ENCODE results near the gene MIDN. TPM values are rescaled to one million over a fixed set of nuclear protein-coding genes. Genes with fewer than 3 reads are reported as not detected.
A peak's percentile ranks its signal among the peaks of the same experiment; 100 is the strongest.

Gene MIDN
- total and polyA plus RNA-seq, 8 donors = 17.0 to 118 (median 33.2) TPM

- Histone ChIP-seq H3K36me3 (peaks cover 18 to 34% (median 26%) of the 10 kb centered on the region in 4 donors), H3K9me3 (no peaks in the 10 kb centered on the region), H3K27me3 (peaks cover under 1 to 31% (median 22%) of the 10 kb centered on the region in 3 donors), H3K4me1 (peaks cover 11 to 56% (median 36%) of the 10 kb centered on the region in 4 donors), H3K4me3 (no peak overlapping the region), H3K27ac (no peak overlapping the region)
- 28 to 33% (median 31%) methylated on average over 10 of the region's 10 CpGs for WGBS, 5 donors
- intact Hi-C loops (cut with DNase I; ENCODE audit: low total_unique reads) = loop anchor here (10.0 kb wide), 1 partner anchor 85 kb away; no protein-coding TSS in a partner anchor
- peak; percentile 87 to 95 for DNase-seq
- no peak for TF ChIP-seq EP300 (IDR thresholded peaks at IDR 0.05)
- TF ChIP-seq POLR2AphosphoS5 (IDR thresholded peaks at IDR 0.05) = peak in 1 of 3 donors; percentile 61
- TF ChIP-seq, protein P1, sequence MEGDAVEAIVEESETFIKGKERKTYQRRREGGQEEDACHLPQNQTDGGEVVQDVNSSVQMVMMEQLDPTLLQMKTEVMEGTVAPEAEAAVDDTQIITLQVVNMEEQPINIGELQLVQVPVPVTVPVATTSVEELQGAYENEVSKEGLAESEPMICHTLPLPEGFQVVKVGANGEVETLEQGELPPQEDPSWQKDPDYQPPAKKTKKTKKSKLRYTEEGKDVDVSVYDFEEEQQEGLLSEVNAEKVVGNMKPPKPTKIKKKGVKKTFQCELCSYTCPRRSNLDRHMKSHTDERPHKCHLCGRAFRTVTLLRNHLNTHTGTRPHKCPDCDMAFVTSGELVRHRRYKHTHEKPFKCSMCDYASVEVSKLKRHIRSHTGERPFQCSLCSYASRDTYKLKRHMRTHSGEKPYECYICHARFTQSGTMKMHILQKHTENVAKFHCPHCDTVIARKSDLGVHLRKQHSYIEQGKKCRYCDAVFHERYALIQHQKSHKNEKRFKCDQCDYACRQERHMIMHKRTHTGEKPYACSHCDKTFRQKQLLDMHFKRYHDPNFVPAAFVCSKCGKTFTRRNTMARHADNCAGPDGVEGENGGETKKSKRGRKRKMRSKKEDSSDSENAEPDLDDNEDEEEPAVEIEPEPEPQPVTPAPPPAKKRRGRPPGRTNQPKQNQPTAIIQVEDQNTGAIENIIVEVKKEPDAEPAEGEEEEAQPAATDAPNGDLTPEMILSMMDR (IDR thresholded peaks at IDR 0.05) = peak in 5 of 7 experiments; percentile 87 to 94 (median 93)
Measured at GRCh38 chr19:1279782-1280341, 31.5 kb downstream of the MIDN start.

GRCh38 chr19:1280636-1281568 lies 32.5 kb downstream of the MIDN start:
- H3K4me1 ChIP-seq = peaks cover 8 to 60% (median 34%) of the 10 kb centered on the region in 4 donors
- intact Hi-C loops (cut with DNase I; ENCODE audit: low total_unique reads) = loop anchor here (10.0 kb wide), 1 partner anchor 84 kb away; no protein-coding TSS in a partner anchor
- WGBS, 5 donors = 87 to 91% (median 88%) methylated on average over 35 to 53 of the region's 53 CpGs

GRCh38 chr19:1281569-1282287 lies 33.3 kb downstream of the MIDN start:
- TF ChIP-seq, protein P1 (IDR thresholded peaks at IDR 0.05) = no peak
- TF ChIP-seq POLR2AphosphoS5 (IDR thresholded peaks at IDR 0.05) (no peak), EP300 (IDR thresholded peaks at IDR 0.05) (no peak), POLR2A (IDR thresholded peaks at IDR 0.05) (no peak)
- WGBS, 5 donors = 57 to 69% (median 65%) methylated on average over 14 to 15 of the region's 15 CpGs
- no peaks in the 10 kb centered on the region for H3K9me3 ChIP-seq
- no peak overlapping the region for H3K27ac ChIP-seq
- H3K36me3 ChIP-seq = peaks cover 15 to 31% (median 24%) of the 10 kb centered on the region in 4 donors
- no peak for DNase-seq
- intact Hi-C loops (cut with DNase I; ENCODE audit: low total_unique reads) = loop anchor here (10.0 kb wide), 1 partner anchor 83 kb away; no protein-coding TSS in a partner anchor
- H3K4me3 ChIP-seq = no peak overlapping the region
- peaks cover 1 to 59% (median 30%) of the 10 kb centered on the region in 4 donors for H3K4me1 ChIP-seq
- peaks cover 9 to 47% (median 35%) of the 10 kb centered on the region in 3 donors for H3K27me3 ChIP-seq

More at GRCh38 chr19:1280636-1281568, 32.5 kb downstream of the MIDN start:
- Histone ChIP-seq H3K9me3 (no peaks in the 10 kb centered on the region), H3K36me3 (peaks cover 15 to 31% (median 24%) of the 10 kb centered on the region in 4 donors), H3K27me3 (peaks cover 7 to 39% (median 29%) of the 10 kb centered on the region in 3 donors), H3K27ac (no peak overlapping the region), H3K4me3 (no peak overlapping the region)
- DNase-seq = no peak
- TF ChIP-seq EP300 (IDR thresholded peaks at IDR 0.05) (no peak), POLR2A (IDR thresholded peaks at IDR 0.05) (no peak), POLR2AphosphoS5 (IDR thresholded peaks at IDR 0.05) (no peak)
- TF ChIP-seq, protein P1 (IDR thresholded peaks at IDR 0.05) = no peak
